Measurements from ENCODE around the gene FBLN2.

DNA sequence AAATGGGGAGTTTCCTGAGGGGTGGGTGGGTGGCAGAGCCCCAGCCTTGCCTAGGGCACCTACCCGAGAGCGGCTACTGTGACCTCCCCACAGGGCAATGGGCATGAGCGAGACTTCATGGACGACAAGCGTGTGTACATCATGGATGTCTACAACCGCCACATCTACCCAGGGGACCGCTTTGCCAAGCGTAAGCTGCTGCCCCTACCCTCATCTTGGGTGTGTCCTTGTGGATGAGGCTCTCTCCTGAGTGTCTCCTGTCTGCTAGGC, 46.2 kb upstream of the FBLN2 start:
- TF ChIP-seq, protein P1, sequence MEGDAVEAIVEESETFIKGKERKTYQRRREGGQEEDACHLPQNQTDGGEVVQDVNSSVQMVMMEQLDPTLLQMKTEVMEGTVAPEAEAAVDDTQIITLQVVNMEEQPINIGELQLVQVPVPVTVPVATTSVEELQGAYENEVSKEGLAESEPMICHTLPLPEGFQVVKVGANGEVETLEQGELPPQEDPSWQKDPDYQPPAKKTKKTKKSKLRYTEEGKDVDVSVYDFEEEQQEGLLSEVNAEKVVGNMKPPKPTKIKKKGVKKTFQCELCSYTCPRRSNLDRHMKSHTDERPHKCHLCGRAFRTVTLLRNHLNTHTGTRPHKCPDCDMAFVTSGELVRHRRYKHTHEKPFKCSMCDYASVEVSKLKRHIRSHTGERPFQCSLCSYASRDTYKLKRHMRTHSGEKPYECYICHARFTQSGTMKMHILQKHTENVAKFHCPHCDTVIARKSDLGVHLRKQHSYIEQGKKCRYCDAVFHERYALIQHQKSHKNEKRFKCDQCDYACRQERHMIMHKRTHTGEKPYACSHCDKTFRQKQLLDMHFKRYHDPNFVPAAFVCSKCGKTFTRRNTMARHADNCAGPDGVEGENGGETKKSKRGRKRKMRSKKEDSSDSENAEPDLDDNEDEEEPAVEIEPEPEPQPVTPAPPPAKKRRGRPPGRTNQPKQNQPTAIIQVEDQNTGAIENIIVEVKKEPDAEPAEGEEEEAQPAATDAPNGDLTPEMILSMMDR (conservative IDR thresholded peaks at IDR 0.05) = no peak
- no peak for TF ChIP-seq ZFX (IDR thresholded peaks at IDR 0.05)
